ENCODE data around the gene SHROOM3.

SHROOM3 gene

DNA sequence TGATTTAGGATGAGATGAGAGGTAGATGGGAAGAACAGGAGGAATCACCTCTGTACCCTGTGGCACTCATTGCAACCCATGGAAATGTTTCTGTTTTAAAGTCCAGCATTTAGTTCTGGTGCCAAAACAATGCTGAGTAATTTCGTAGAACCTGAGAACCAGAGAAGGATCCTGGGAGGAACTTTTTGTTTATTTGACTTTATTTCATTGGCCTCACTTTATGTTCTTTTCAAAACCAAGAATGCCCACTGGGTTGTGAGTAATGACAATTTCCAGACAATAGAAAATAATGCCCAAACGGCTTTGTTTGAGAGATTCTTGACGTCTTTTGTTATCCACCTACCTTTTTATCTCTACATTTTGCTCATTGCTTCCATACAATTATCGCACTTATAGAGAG is 111.3 kb downstream of the SHROOM3 start:
- no peak overlapping the region for H3K9ac ChIP-seq (ENCODE audit: low read depth in 1 of 2, low read length in 2 of 2)
- no peak overlapping the region for H3K4me3 ChIP-seq (ENCODE audit: low read length in 2 of 2)
- no peaks in the 10 kb centered on the region for H3K9me3 ChIP-seq (ENCODE audit: control insufficient read depth in 2 of 2, low read length in 2 of 2)
- no peaks in the 10 kb centered on the region for H3K36me3 ChIP-seq (ENCODE audit: control insufficient read depth in 2 of 2, insufficient read depth in 2 of 2, low read length in 2 of 2)
- H3K27me3 ChIP-seq (ENCODE audit: control insufficient read depth in 2 of 2, insufficient read depth in 2 of 2, low read length in 2 of 2), result no peaks in the 10 kb centered on the region
- no peak overlapping the region for H3K27ac ChIP-seq (ENCODE audit: low read depth in 2 of 2, low read length in 2 of 2)
- H3K4me1 ChIP-seq (ENCODE audit: control insufficient read depth in 2 of 2, insufficient read depth in 2 of 2, low read length in 2 of 2), result peaks cover 0 to 5% of the 10 kb centered on the region in 2 donors

GRCh38 chr4:76546759-76547742 is 112.0 kb downstream of the SHROOM3 start:
- Histone ChIP-seq H3K36me3 (ENCODE audit: control insufficient read depth in 2 of 2, insufficient read depth in 2 of 2, low read length in 2 of 2) (no peaks in the 10 kb centered on the region), H3K27ac (ENCODE audit: low read depth in 2 of 2, low read length in 2 of 2) (no peak overlapping the region)

DNA sequence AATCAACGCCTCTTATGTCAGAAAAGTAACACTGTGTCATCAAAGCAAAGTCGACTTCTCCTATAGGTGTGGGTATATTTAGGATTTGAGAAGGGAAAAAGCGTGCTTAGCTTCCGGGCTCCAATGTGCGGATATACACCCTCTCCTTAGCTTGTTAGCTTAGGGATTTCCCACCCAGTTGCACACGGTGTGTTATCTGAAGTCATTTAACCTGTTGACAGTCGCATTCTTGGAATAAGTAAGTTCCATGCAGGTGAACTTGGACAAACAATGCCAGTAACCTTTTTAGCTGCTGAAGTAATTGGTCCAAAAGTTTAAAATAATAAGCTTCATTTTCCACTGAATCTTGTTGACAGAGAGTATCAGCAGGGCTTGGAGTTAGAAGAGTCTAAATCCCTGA is 113.7 kb downstream of the SHROOM3 start:
- no peaks in the 10 kb centered on the region for H3K9me3 ChIP-seq (ENCODE audit: control insufficient read depth in 2 of 2, low read length in 2 of 2)
- no peak overlapping the region for H3K9ac ChIP-seq (ENCODE audit: low read depth in 1 of 2, low read length in 2 of 2)
- no peak overlapping the region for H3K4me3 ChIP-seq (ENCODE audit: low read length in 2 of 2)
- peaks cover 0 to 5% of the 10 kb centered on the region in 2 donors for H3K4me1 ChIP-seq (ENCODE audit: control insufficient read depth in 2 of 2, insufficient read depth in 2 of 2, low read length in 2 of 2)
- no peaks in the 10 kb centered on the region for H3K36me3 ChIP-seq (ENCODE audit: control insufficient read depth in 2 of 2, insufficient read depth in 2 of 2, low read length in 2 of 2)
- H3K27ac ChIP-seq (ENCODE audit: low read depth in 2 of 2, low read length in 2 of 2), result no peak overlapping the region
- no peaks in the 10 kb centered on the region for H3K27me3 ChIP-seq (ENCODE audit: control insufficient read depth in 2 of 2, insufficient read depth in 2 of 2, low read length in 2 of 2)

More at GRCh38 chr4:76546759-76547742, 112.0 kb downstream of the SHROOM3 start:
- Histone ChIP-seq H3K4me3 (ENCODE audit: low read length in 2 of 2) (no peak overlapping the region), H3K4me1 (ENCODE audit: control insufficient read depth in 2 of 2, insufficient read depth in 2 of 2, low read length in 2 of 2) (peaks cover 0 to 5% of the 10 kb centered on the region in 2 donors), H3K27me3 (ENCODE audit: control insufficient read depth in 2 of 2, insufficient read depth in 2 of 2, low read length in 2 of 2) (no peaks in the 10 kb centered on the region), H3K9me3 (ENCODE audit: control insufficient read depth in 2 of 2, low read length in 2 of 2) (no peaks in the 10 kb centered on the region), H3K9ac (ENCODE audit: low read depth in 1 of 2, low read length in 2 of 2) (no peak overlapping the region)

DNA sequence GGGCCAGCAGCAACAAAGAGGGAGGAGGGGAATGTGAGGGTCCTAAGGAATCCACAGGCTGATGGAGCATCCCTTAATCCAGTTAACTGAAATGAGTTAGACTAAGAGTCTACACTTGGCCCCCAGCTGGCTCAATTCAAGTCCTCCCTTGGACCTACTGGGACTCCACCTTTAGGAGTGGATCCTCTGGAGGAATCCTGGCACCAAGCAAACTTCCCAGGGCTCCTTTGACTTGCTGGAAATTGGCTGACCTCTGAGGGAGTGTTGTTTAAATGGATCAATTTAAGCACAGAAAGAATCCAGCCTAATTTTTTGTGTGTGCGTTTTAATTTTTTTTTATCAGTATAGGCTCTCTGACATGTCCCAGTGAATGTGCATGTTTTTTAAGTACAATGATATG is 114.7 kb downstream of the SHROOM3 start:
- Histone ChIP-seq H3K4me3 (ENCODE audit: low read length in 2 of 2) (no peak overlapping the region), H3K9ac (ENCODE audit: low read depth in 1 of 2, low read length in 2 of 2) (no peak overlapping the region), H3K27ac (ENCODE audit: low read depth in 2 of 2, low read length in 2 of 2) (no peak overlapping the region), H3K9me3 (ENCODE audit: control insufficient read depth in 2 of 2, low read length in 2 of 2) (no peaks in the 10 kb centered on the region), H3K27me3 (ENCODE audit: control insufficient read depth in 2 of 2, insufficient read depth in 2 of 2, low read length in 2 of 2) (no peaks in the 10 kb centered on the region), H3K36me3 (ENCODE audit: control insufficient read depth in 2 of 2, insufficient read depth in 2 of 2, low read length in 2 of 2) (no peaks in the 10 kb centered on the region), H3K4me1 (ENCODE audit: control insufficient read depth in 2 of 2, insufficient read depth in 2 of 2, low read length in 2 of 2) (peaks cover 0 to 5% of the 10 kb centered on the region in 2 donors)

DNA sequence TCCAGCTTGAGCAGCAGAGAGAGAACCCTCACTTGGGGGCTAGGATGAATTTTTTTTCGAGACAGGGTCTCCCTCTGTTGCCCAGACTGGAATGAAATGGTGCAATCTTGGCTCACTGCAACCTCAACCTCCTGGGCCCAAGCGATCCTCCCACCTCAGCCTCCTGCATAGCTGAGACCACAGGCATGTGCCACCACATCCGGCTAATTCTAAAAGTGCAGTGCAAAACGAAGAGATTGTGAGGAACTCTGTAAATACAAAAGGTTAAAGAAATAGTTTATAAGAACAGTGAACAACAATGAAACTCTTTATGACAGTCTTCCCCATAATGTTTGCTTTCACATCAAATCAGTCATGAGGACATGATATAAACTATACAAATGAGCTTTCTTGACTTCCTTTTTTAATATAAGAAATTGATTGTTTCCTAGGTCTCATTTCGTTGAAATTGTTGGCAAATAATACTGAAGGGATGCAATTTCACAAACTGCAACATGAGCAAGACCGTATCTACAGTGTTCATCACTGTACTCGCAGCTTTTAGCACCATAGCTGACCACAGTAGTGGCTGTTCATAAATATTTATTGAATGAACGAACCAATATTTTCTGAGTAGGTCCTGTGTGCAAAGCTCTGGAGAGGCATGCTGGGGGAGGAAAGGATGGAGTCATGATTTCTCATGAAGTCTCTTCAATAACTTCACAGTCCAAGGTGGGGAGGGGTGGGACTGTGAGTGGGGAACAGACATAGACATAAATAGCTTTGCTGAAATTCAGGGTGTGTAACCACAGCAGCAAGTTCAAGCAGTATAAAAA is 116.1 kb downstream of the SHROOM3 start:
- Histone ChIP-seq H3K9ac (ENCODE audit: low read depth in 1 of 2, low read length in 2 of 2) (no peak overlapping the region), H3K4me1 (ENCODE audit: control insufficient read depth in 2 of 2, insufficient read depth in 2 of 2, low read length in 2 of 2) (peaks cover 0 to 5% of the 10 kb centered on the region in 2 donors), H3K4me3 (ENCODE audit: low read length in 2 of 2) (no peak overlapping the region), H3K36me3 (ENCODE audit: control insufficient read depth in 2 of 2, insufficient read depth in 2 of 2, low read length in 2 of 2) (no peaks in the 10 kb centered on the region), H3K27ac (ENCODE audit: low read depth in 2 of 2, low read length in 2 of 2) (no peak overlapping the region), H3K9me3 (ENCODE audit: control insufficient read depth in 2 of 2, low read length in 2 of 2) (no peaks in the 10 kb centered on the region), H3K27me3 (ENCODE audit: control insufficient read depth in 2 of 2, insufficient read depth in 2 of 2, low read length in 2 of 2) (no peaks in the 10 kb centered on the region)

- no peaks in the 10 kb centered on the region for H3K36me3 ChIP-seq (ENCODE audit: control insufficient read depth in 2 of 2, insufficient read depth in 2 of 2, low read length in 2 of 2)
- no peaks in the 10 kb centered on the region for H3K27me3 ChIP-seq (ENCODE audit: control insufficient read depth in 2 of 2, insufficient read depth in 2 of 2, low read length in 2 of 2)
- H3K4me1 ChIP-seq (ENCODE audit: control insufficient read depth in 2 of 2, insufficient read depth in 2 of 2, low read length in 2 of 2), result no peaks in the 10 kb centered on the region
- H3K4me3 ChIP-seq (ENCODE audit: low read length in 2 of 2), result no peak overlapping the region
- H3K9me3 ChIP-seq (ENCODE audit: control insufficient read depth in 2 of 2, low read length in 2 of 2), result no peaks in the 10 kb centered on the region
- H3K9ac ChIP-seq (ENCODE audit: low read depth in 1 of 2, low read length in 2 of 2), result no peak overlapping the region
- H3K27ac ChIP-seq (ENCODE audit: low read depth in 2 of 2, low read length in 2 of 2), result no peak overlapping the region
These were observed 119.6 kb downstream of the SHROOM3 start for GRCh38 chr4:76554630-76555029.

DNA sequence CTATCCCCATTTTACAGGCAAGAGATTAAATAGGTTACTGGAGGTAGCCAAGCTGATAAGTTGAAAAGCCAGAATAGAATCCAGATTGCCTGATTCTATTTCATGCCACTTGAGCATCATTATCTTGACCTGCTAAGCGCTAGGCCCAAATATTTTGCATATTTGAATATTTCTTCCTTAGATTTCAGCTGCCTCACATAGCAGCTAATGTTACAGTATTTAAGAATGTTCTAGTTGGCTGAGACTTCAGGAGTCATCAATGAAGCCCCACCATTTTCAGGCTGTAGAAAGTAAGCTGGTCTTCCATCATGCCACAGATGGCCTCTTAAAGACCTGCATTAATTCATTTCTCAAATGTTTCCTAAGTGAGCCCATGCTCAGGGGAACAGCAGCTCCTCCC is 121.4 kb downstream of the SHROOM3 start:
- no peaks in the 10 kb centered on the region for H3K27me3 ChIP-seq (ENCODE audit: control insufficient read depth in 2 of 2, insufficient read depth in 2 of 2, low read length in 2 of 2)
- no peaks in the 10 kb centered on the region for H3K4me1 ChIP-seq (ENCODE audit: control insufficient read depth in 2 of 2, insufficient read depth in 2 of 2, low read length in 2 of 2)
- H3K4me3 ChIP-seq (ENCODE audit: low read length in 2 of 2), result no peak overlapping the region
- no peaks in the 10 kb centered on the region for H3K36me3 ChIP-seq (ENCODE audit: control insufficient read depth in 2 of 2, insufficient read depth in 2 of 2, low read length in 2 of 2)
- no peak overlapping the region for H3K9ac ChIP-seq (ENCODE audit: low read depth in 1 of 2, low read length in 2 of 2)
- no peaks in the 10 kb centered on the region for H3K9me3 ChIP-seq (ENCODE audit: control insufficient read depth in 2 of 2, low read length in 2 of 2)
- no peak overlapping the region for H3K27ac ChIP-seq (ENCODE audit: low read depth in 2 of 2, low read length in 2 of 2)

DNA sequence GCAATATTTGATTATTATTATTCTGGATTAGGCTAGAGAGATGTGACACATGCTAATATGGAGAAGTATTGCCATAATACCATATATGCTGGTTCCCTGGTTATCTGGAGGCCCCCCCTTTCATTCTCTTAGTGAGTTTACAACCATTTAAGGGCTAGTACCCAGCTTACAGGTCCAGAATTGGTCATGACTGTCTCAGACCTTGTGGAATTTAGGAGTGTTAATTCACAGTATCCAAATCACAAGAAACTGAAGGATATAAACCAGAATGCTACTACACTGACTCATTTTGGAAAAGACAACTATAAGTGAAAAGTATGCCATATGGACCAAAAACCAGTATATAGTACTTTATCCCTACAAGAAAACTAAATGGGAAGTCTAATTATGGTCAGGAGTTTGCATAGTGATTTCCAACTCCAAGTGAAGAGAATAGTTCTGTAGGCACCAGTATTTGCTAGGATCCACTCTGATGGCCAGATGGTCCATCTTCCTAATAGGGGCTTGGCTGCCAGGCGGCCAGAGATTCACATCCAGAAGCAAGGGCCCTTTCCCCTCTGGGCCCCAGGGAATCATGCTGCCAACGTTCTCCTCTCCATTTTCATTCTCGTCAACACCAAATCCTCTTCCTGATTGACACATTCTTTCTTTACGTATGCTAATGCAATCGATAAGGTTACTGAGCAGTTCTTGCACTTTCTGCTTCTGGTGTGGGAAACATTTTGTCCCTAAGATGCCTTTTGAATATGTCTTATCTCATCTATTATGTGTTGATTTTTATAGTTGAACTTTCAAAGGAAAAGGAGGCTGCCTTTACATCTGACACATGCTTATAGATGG is 123.6 kb downstream of the SHROOM3 start:
- no peak overlapping the region for H3K9ac ChIP-seq (ENCODE audit: low read depth in 1 of 2, low read length in 2 of 2)
- H3K9me3 ChIP-seq (ENCODE audit: control insufficient read depth in 2 of 2, low read length in 2 of 2), result no peaks in the 10 kb centered on the region
- peaks cover 0 to 5% of the 10 kb centered on the region in 2 donors for H3K4me1 ChIP-seq (ENCODE audit: control insufficient read depth in 2 of 2, insufficient read depth in 2 of 2, low read length in 2 of 2)
- no peaks in the 10 kb centered on the region for H3K27me3 ChIP-seq (ENCODE audit: control insufficient read depth in 2 of 2, insufficient read depth in 2 of 2, low read length in 2 of 2)
- no peak overlapping the region for H3K4me3 ChIP-seq (ENCODE audit: low read length in 2 of 2)
- no peak overlapping the region for H3K27ac ChIP-seq (ENCODE audit: low read depth in 2 of 2, low read length in 2 of 2)
- no peaks in the 10 kb centered on the region for H3K36me3 ChIP-seq (ENCODE audit: control insufficient read depth in 2 of 2, insufficient read depth in 2 of 2, low read length in 2 of 2)

GRCh38 chr4:76559236-76560071 is 124.4 kb downstream of the SHROOM3 start:
- Histone ChIP-seq H3K9me3 (ENCODE audit: control insufficient read depth in 2 of 2, low read length in 2 of 2) (no peaks in the 10 kb centered on the region), H3K4me1 (ENCODE audit: control insufficient read depth in 2 of 2, insufficient read depth in 2 of 2, low read length in 2 of 2) (peaks cover 0 to 9% of the 10 kb centered on the region in 2 donors), H3K9ac (ENCODE audit: low read depth in 1 of 2, low read length in 2 of 2) (no peak overlapping the region), H3K36me3 (ENCODE audit: control insufficient read depth in 2 of 2, insufficient read depth in 2 of 2, low read length in 2 of 2) (no peaks in the 10 kb centered on the region), H3K27ac (ENCODE audit: low read depth in 2 of 2, low read length in 2 of 2) (no peak overlapping the region), H3K4me3 (ENCODE audit: low read length in 2 of 2) (no peak overlapping the region), H3K27me3 (ENCODE audit: control insufficient read depth in 2 of 2, insufficient read depth in 2 of 2, low read length in 2 of 2) (no peaks in the 10 kb centered on the region)
